AG04449 (cell line): ENCODE measurements around the gene CLDND1.

Source experiments
- CTCF ChIA-PET: fragments of 350-600 bp; formaldehyde crosslinking; extraction: SDS; loops from one replicate; lab custom pipeline; 2021; ENCODE audit warnings: antibody characterized with exemption; lab: Yijun Ruan, JAX
- POLR2A ChIA-PET: fragments of 400-600, 350-600 bp; formaldehyde crosslinking; extraction: SDS; loops from one replicate; lab custom pipeline; 2020; ENCODE audit warnings: antibody characterized with exemption, inconsistent platforms; lab: Yijun Ruan, JAX
- DNase-seq: peaks from one replicate; pipeline ENCODE4 v3.0.0-alpha.2; 2010; ENCODE audit warnings: low read depth, low spot score
- H3K4me3 ChIP-seq: 2 replicates; pipeline ENCODE4 v1.5.1; 2011; ENCODE audit warnings: low read depth, mild to moderate bottlenecking, control low read depth, low read length
- CTCF ChIP-seq: IDR thresholded peaks from one replicate; pipeline ENCODE4 v1.5.1; 2011; ENCODE audit warnings: mild to moderate bottlenecking, moderate library complexity, low read length, control low read depth, inconsistent platforms; ENCODE audit not compliant: insufficient read depth; ENCODE audit errors: missing control alignments

The CLDND1 gene

DNA sequence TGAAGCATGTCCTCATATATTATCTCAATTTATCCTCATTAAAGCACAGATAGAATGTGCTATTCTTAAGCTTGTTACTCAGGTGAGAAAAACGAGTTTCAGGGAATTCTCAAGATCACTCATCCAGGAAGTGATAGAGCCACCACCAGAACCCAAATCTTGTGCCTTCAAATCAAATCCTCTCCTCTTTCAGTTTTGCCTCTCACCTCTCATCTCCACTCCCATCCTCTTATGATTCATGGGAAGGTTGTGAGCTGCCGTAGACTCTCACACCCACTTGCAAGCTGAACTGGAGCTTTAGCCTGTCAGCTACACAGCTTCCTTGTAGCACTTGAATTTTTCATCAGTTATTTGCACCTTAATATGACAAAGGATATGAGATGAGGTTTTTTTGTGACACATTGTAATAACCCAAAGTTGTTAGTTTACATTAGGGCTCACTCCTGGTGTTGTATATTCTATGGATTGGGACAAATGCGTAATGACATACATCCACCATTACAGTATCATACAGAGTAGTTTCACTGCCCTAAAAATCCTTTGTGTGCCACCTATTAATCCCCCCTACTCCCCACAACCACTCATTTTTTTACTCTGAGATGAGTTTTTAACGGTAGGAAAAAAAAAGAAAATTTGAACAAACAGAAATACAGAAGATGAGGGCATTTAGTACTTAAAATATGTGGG is 34.8 kb upstream of the CLDND1 start:
- DNase-seq: no peak
- CTCF ChIA-PET: no interaction called here
- TF ChIP-seq CTCF: no peak
- POLR2A ChIA-PET: no interaction called here
- H3K4me3 ChIP-seq: no peak overlapping the region

DNA sequence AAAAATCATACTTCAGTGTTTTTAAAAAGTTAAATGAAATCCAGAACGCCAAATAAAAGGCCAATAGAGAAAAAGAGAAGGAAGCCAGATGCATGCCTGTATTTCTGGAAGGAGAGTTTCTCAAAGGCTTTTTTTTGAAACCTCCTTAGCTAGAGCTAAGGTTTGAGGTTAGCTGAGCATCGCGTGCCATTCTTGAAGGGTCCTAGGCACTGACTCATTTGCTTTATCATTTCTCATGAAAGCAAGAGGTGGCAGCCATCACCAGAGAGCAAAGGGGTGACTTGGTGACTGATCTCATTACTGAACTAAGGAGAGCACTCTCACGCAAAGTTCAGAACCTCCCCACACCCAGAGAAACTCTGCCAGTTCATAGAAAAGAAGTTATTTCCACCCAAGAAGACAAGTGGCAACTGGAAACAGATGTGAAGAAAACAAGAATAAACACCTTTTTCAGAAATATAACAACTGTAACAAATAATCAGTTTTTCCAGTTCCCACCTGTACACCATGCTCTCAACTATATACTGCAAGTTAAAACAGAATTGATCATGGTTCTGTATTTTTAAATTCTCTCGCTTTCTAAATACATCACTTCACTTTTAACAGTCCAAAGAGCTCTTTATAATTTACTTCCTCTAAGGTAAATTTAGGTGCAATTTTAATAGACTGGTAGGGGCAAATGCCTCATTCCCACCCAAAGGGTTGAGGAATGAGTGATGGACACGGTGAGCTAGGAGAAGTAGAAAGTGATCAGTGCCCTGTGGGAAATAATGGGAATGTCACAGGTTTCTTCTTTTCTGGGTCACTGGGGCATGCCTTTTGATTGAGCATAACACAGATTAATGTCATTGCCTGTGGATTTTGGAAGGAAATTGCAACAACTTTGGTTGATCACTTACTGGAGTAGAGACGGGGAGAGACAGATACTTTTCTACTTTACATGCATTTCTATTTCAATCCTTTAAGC is 33.7 kb upstream of the CLDND1 start:
- POLR2A ChIA-PET: no interaction called here
- no peak for TF ChIP-seq CTCF
- CTCF ChIA-PET: interaction anchor here (1.4 kb wide), 1 partner anchor 16 kb away, joined by 3 read pairs; no protein-coding TSS in a partner anchor
- H3K4me3 ChIP-seq: no peak overlapping the region
- no peak for DNase-seq

GRCh38 chr3:98555025-98555379 is 32.3 kb upstream of the CLDND1 start:
- ChIA-PET POLR2A (no interaction called here), CTCF (no interaction called here)
- no peak overlapping the region for H3K4me3 ChIP-seq
- DNase-seq: no peak
- no peak for TF ChIP-seq CTCF

- POLR2A ChIA-PET: no interaction called here
- no peak overlapping the region for H3K4me3 ChIP-seq
These were observed 31.9 kb upstream of the CLDND1 start for GRCh38 chr3:98554580-98554979.

DNA sequence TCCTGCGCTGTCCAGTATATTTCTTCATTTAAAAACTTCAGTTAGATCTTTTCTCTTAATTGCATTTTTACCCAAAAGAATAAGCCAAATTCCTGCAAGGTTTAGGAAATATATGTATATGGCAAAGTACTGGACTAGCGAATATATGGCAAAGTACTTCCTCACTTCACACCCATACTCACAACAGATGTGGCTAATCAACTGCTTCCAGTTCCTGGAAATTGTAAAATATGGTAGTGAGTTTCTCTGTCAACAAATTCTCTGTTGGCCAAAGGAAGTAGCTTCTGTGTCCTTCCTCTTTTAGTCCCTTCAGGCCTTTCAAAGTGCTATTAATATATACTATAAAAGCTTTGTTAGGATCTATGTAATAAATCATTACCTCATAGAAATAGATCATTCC is 31.1 kb upstream of the CLDND1 start:
- TF ChIP-seq CTCF: no peak
- ChIA-PET POLR2A (no interaction called here), CTCF (no interaction called here)
- H3K4me3 ChIP-seq: no peak overlapping the region
- no peak for DNase-seq

More at GRCh38 chr3:98554580-98554979, 31.9 kb upstream of the CLDND1 start:
- CTCF ChIA-PET: no interaction called here
- no peak for DNase-seq
- TF ChIP-seq CTCF: no peak

- TF ChIP-seq CTCF: no peak
- no peak overlapping the region for H3K4me3 ChIP-seq
- ChIA-PET CTCF (no interaction called here), POLR2A (no interaction called here)
- DNase-seq: no peak
These were observed 30.4 kb upstream of the CLDND1 start for GRCh38 chr3:98553021-98553563.
